Activated T-cell treated with anti-CD3 and anti-CD28 coated beads, Interleukin-2, amount 50 U/mL, for 72 hours (primary cell): ENCODE results near the gene KCNMA1. TPM values are rescaled to one million over a fixed set of nuclear protein-coding genes. Genes with fewer than 3 reads are reported as not detected.

Source experiments
- ATAC-seq, 2 donors: fragments of 150-1000 bp; cut with Tn5 transposase; replicated peaks in 1 of 2; 2 replicates each; pipeline ENCODE4 v1.10.0; 2021; ENCODE audit warnings: moderate library complexity in 2 of 2, mild to moderate bottlenecking in 1 of 2
- DNase-seq, 2 donors: peaks; one replicate each; pipeline ENCODE4 v3.0.0; 2021 to 2022; ENCODE audit warnings: mixed read lengths in 1 of 2
- H3K27ac Mint-ChIP-seq: one replicate; pipeline ENCODE4 v1.8.0; 2022; ENCODE audit warnings: mild to moderate bottlenecking, moderate library complexity, mixed read lengths
- H3K27me3 Mint-ChIP-seq: one replicate; pipeline ENCODE4 v1.8.0; 2022; ENCODE audit warnings: low read depth, mixed read lengths
- H3K36me3 Mint-ChIP-seq, 2 donors: one replicate each; pipeline ENCODE4 v1.8.0; 2022; ENCODE audit warnings: mixed read lengths in 2 of 2, mild to moderate bottlenecking in 1 of 2; ENCODE audit not compliant: insufficient read depth in 2 of 2
- H3K4me1 Mint-ChIP-seq: one replicate; pipeline ENCODE4 v1.8.0; 2022; ENCODE audit warnings: low read depth, mixed read lengths
- H3K4me3 Mint-ChIP-seq, 2 donors: one replicate each; pipeline ENCODE4 v1.8.0; 2022; ENCODE audit warnings: mild to moderate bottlenecking in 2 of 2, mixed read lengths in 2 of 2, moderate library complexity in 2 of 2
- H3K9me3 Mint-ChIP-seq, 2 donors: one replicate each; pipeline ENCODE4 v1.8.0; 2022; ENCODE audit warnings: mixed read lengths in 2 of 2
- total RNA-seq, 2 donors: library from RNA; stranded (reverse); gene quantifications; one replicate each; pipeline ENCODE4 v1.2.3, GENCODE V29; 2022

Gene KCNMA1
- total RNA-seq, 2 donors from 2014 or later: 0.55 to 1.0 TPM

DNA sequence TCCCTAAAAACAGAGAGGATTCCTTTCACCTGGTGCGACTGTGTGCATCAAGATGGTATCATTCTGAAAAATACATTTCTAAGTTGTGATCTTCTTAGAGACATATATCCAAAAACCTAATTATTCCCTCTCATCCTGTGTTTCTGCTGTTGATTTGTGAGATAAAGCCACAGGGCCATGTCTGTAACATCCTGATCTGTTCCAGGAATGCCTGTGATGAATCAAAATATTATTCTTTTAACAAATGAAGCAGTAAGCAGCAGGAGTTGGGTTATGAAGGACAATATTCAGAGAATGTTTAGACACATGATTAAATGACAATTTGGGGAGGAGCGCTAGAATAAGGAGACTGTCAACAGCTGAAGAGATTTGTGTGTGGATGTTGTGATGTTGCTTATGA is 731.4 kb downstream of the KCNMA1 start:
- no peaks in the 10 kb centered on the region for H3K36me3 Mint-ChIP-seq
- no peak for ATAC-seq
- no peak overlapping the region for H3K27ac Mint-ChIP-seq
- no peaks in the 10 kb centered on the region for H3K4me1 Mint-ChIP-seq
- no peak overlapping the region for H3K4me3 Mint-ChIP-seq
- no peak for DNase-seq
- H3K27me3 Mint-ChIP-seq: peaks cover 14% of the 10 kb centered on the region
- H3K9me3 Mint-ChIP-seq: peaks cover 4 to 7% of the 10 kb centered on the region in 2 donors

DNA sequence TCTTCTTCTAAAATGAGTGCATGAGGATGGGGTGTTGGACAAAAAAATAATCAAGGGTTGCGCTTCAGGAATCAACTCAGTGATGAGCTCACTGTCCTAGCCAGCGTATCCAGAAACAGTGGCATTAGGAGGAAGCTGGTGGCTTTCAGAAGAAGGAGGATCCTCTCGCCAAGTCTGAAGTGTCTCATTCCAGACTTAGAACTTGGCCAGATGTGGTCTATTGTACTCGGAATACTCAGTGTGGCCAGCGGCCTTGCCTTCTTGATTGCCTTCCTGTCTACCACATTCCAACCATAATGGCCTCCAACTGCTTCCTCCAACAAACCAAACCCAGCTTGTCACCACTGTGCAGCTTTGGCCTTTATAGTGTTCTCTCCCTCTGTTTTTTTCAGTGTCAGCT is 732.4 kb downstream of the KCNMA1 start:
- Mint-ChIP-seq H3K4me1 (no peaks in the 10 kb centered on the region), H3K27me3 (peaks cover 14% of the 10 kb centered on the region), H3K36me3 (no peaks in the 10 kb centered on the region), H3K27ac (no peak overlapping the region), H3K4me3 (no peak overlapping the region), H3K9me3 (peaks cover 4 to 7% of the 10 kb centered on the region in 2 donors)
- no peak for ATAC-seq
- DNase-seq: no peak

DNA sequence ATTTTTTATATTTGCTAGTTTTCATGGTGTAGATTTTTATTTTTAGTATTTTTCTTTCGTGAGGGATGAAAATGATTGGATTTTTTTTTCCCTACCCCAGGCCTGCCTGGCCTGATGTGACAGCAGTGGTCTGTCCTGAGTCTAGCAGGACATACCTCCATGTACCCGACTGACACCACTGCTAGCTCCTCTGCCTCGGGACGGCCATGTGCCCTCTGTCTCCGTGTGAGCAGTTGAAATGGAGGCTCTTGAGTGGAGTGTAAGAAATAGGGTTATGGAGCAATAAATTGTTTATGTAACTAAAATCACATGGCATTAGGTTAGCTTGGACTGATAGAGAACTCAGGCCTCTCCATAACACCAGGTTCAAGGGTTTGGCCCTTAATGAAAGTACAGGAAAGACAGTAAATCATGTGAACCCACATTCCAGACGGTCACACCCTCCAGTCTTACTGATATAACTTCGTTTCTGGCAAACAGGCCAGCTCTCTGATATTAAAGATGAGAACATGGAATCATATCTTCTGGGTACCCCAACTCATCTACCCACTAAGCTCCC is 734.1 kb downstream of the KCNMA1 start:
- Mint-ChIP-seq H3K27me3 (no peaks in the 10 kb centered on the region), H3K4me3 (no peak overlapping the region), H3K27ac (no peak overlapping the region), H3K36me3 (no peaks in the 10 kb centered on the region), H3K4me1 (no peaks in the 10 kb centered on the region), H3K9me3 (no peaks in the 10 kb centered on the region)
- no peak for ATAC-seq
- DNase-seq: no peak

DNA sequence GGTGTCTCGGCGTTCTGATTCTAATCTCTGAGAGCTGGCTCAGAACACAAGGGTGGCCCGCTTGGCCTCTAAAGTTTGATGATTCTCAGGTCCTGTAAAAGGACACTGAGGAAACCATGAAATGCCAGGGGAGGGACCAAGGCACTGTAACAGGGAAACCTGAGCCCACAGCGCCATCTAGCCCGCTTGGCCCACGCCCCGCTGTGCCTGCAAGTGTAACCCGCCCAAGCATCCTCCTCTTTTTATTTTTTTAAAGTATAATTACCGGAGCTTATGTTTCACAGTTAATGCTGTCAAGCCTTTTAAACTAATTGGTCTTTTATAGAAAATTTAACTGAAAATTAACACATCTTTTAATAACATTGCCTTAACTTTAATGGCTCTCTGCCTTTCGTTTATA is 734.7 kb downstream of the KCNMA1 start:
- no peaks in the 10 kb centered on the region for H3K9me3 Mint-ChIP-seq
- no peaks in the 10 kb centered on the region for H3K36me3 Mint-ChIP-seq
- no peak overlapping the region for H3K27ac Mint-ChIP-seq
- H3K4me3 Mint-ChIP-seq: no peak overlapping the region
- no peak for ATAC-seq
- no peaks in the 10 kb centered on the region for H3K27me3 Mint-ChIP-seq
- DNase-seq: peak; percentile 1 to 3
- no peaks in the 10 kb centered on the region for H3K4me1 Mint-ChIP-seq

DNA sequence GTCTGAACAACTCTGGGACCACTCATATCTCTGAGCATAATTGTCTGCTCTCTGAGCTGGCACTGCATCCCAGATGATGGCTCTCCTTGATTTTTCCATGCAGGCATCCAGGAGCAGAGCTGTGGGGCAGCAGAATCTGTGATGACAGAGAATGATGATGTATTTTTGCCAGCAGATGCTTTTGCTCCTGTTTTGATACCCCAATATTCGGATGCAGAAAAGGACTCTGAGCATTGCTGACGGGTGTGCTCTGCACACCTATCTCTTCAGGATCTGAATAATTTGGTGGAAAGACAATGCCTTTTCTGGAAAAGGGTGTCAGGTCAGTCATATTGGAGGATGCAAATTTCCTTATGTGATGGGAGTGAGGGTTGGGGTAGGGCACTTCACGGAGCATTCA is 735.9 kb downstream of the KCNMA1 start:
- H3K27ac Mint-ChIP-seq: no peak overlapping the region
- no peak overlapping the region for H3K4me3 Mint-ChIP-seq
- no peaks in the 10 kb centered on the region for H3K36me3 Mint-ChIP-seq
- no peak for ATAC-seq
- H3K9me3 Mint-ChIP-seq: no peaks in the 10 kb centered on the region
- no peaks in the 10 kb centered on the region for H3K4me1 Mint-ChIP-seq
- no peaks in the 10 kb centered on the region for H3K27me3 Mint-ChIP-seq
- no peak for DNase-seq

DNA sequence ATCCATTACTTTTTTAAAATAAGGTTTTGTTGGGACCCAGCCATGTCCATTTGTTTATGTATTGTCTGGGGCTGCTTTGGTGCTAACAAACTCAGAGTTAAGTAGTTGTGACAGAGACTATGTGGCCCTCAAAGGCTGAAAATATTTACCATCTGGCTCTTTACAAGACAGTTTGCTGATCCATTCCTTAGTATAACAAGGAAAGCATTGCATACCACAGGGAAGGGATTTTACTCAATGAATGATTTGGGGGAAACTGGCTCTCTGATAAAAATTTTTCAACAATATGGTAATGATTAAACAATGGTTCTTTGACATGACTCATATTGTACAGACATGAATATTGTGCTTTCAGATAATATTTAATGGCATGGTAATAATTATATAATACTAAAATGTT is 738.1 kb downstream of the KCNMA1 start:
- H3K27ac Mint-ChIP-seq: no peak overlapping the region
- no peaks in the 10 kb centered on the region for H3K4me1 Mint-ChIP-seq
- H3K9me3 Mint-ChIP-seq: peaks cover 0 to 1% of the 10 kb centered on the region in 2 donors
- ATAC-seq: no peak
- no peak overlapping the region for H3K4me3 Mint-ChIP-seq
- peaks cover 2% of the 10 kb centered on the region in 2 donors for H3K36me3 Mint-ChIP-seq
- H3K27me3 Mint-ChIP-seq: no peaks in the 10 kb centered on the region
- DNase-seq: no peak

DNA sequence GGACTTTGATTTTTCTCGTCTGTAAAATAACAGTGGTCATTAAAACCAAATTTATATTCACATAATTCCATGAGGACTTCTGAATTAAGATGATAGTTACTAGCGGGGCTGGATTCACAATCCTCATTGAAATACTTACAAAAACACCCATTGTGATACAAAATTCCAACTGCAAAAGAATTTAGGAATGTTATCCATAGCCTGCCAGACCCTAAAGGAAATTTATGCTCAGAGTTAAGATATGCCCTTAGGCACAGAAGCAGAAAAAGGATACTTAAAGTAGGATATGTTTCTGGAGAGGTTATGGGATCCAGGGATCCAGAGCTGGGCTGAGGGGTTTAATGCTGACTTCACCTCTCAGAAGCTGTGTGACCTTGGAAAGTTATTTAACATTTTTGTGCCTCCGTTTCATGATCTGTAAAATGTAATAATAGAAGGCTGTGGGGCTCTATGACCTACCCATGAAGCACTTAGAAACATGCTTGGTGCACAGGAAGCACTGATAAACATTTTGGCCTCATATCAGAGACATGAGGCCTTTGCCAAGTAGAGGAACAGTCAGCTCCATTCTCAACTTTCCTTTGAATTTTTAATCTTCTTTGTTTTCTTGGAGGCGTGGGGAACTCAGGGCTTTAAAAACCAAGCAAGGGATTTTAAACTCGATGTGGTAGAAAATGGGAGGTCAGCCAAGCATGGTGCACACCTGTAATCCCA is 744.7 kb downstream of the KCNMA1 start:
- Mint-ChIP-seq H3K4me3 (no peak overlapping the region), H3K27me3 (no peaks in the 10 kb centered on the region), H3K36me3 (peaks cover 2% of the 10 kb centered on the region in 2 donors), H3K27ac (no peak overlapping the region), H3K4me1 (no peaks in the 10 kb centered on the region), H3K9me3 (peaks cover 0 to 1% of the 10 kb centered on the region in 2 donors)
- no peak for DNase-seq
- ATAC-seq: no peak

DNA sequence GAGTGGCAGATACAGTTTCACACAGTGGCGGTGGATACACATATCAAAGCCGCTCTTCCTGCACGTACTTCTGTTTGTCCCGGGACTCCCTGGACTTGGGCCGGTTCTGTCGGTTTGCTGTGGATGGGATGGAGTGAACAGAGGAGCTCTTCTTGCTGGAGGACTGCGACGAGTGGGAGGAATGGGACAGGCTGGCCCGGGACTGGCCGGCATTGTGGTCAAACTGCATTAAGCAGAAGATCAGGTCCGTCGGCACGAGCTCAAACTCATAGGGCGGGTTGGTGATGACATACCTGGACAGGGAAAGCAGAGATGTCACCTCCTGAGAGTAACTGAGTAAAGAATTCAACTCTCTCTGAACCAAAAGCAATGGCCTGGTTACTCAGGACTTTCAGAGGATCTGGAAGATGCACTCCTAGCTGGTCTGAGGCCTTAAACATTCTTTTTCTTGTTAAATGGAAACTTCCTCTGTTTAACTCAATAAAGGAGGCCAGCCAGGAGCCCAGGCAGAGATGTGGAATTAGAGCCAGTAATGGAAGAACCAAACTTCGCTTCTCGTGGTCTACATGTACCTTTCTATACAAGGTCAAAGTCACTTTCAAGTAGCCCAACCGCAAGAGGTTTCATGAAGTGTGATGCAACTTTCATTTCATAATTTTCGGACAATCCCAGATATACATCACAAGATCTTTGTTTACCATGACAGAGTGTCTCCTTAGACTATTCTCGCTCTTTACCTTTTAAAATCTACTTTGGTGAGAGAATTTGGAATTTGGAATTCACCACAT is 750.2 kb downstream of the KCNMA1 start:
- no peak for ATAC-seq
- peaks cover 2% of the 10 kb centered on the region for H3K4me1 Mint-ChIP-seq
- H3K9me3 Mint-ChIP-seq: no peaks in the 10 kb centered on the region
- H3K4me3 Mint-ChIP-seq: no peak overlapping the region
- no peaks in the 10 kb centered on the region for H3K27me3 Mint-ChIP-seq
- H3K36me3 Mint-ChIP-seq: no peaks in the 10 kb centered on the region
- no peak for DNase-seq
- no peak overlapping the region for H3K27ac Mint-ChIP-seq

DNA sequence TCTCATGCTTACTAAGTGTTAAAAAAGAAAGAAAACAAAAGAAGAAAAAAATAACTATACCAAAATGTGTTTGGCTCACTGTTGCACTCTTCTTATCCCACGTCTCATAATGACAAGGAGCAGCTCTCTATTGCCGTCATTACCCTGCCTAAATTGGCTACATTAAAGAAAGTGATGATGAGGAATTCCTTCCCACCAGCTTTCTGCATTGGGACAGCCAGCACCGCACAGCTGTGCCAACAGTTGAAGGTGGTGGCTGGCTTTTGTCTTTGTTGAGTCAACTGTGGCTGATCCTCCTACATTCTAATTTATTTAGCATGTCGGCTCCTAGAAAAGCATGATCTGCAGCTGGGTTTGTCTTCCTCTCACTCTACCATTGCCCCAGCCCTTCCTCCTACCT is 751.8 kb downstream of the KCNMA1 start:
- Mint-ChIP-seq H3K4me1 (peaks cover 14% of the 10 kb centered on the region), H3K9me3 (no peaks in the 10 kb centered on the region), H3K27me3 (peaks cover 10% of the 10 kb centered on the region), H3K27ac (no peak overlapping the region), H3K4me3 (no peak overlapping the region), H3K36me3 (no peaks in the 10 kb centered on the region)
- ATAC-seq (no peak), DNase-seq (no peak)

DNA sequence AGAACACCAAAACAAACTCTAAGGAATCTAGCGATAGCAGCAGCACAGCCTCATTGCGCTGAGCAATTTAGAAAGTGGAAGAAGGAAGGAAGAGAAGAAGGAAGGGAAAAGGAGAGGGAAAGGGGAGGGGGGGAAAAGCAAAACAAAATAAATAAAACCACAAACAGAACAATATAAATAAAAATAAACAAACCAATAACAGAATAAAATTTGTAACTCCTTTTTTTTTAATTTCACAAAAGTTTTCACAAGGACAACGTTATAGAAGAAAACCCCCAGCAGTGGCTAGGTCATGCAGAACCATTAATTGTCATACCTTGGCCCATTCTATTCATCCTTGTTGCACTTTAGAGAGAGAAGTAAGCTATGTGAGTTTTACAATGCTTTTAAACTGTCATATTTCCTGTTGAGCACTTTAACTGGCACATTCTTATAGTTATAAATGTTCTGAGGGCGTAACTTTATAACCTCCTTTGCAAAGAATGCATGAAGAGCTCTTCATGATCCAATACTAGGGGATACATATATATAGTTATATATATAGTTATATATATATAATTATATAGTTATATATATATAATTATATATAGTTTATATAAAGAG is 752.8 kb downstream of the KCNMA1 start:
- Mint-ChIP-seq H3K4me1 (peaks cover 14% of the 10 kb centered on the region), H3K9me3 (no peaks in the 10 kb centered on the region), H3K27ac (no peak overlapping the region), H3K4me3 (no peak overlapping the region), H3K27me3 (peaks cover 16% of the 10 kb centered on the region), H3K36me3 (no peaks in the 10 kb centered on the region)
- ATAC-seq (no peak), DNase-seq (no peak)

DNA sequence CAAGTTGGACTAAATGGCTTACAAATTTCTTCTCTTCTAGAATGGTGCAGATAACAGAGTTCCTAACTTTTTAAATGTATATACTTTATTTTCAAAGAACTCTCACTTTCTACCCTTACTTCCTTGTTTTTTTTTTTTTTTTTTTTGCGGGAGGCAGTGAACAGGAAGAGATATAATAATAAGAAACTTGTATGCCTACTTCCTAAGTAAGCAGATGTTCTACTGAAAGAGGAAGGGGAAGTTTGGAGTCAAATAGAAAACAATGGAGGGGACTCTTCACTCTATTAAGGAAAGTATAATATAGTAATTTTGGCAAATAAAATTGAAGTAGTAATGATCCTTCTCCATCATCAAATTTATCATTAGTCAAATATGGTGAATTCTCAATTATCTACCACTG is 754.0 kb downstream of the KCNMA1 start:
- no peaks in the 10 kb centered on the region for H3K36me3 Mint-ChIP-seq
- no peak for DNase-seq
- no peaks in the 10 kb centered on the region for H3K9me3 Mint-ChIP-seq
- H3K27me3 Mint-ChIP-seq: peaks cover 16% of the 10 kb centered on the region
- no peak overlapping the region for H3K4me3 Mint-ChIP-seq
- H3K4me1 Mint-ChIP-seq: peaks cover 14% of the 10 kb centered on the region
- no peak for ATAC-seq
- H3K27ac Mint-ChIP-seq: no peak overlapping the region

DNA sequence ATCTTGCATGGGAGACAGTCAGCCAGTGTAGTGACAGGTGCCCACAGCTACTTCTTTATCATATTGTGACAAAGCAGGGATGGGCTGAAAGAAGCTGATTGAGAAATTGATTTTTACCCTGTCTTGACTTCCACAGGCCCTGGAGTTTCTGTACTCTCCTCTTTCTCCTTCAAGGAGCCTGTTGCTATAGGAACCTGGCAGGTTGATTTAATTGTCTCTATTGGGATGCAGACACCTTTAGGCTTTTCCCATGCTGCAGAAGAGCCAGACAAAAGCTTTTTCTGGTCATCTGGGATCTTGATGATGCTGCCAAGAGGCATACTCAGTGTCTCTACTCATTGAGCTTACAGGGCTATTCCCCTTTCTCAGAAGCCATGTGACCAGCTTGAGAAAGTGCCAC is 754.8 kb downstream of the KCNMA1 start:
- Mint-ChIP-seq H3K36me3 (no peaks in the 10 kb centered on the region), H3K27ac (no peak overlapping the region), H3K4me3 (no peak overlapping the region), H3K9me3 (no peaks in the 10 kb centered on the region), H3K27me3 (peaks cover 16% of the 10 kb centered on the region), H3K4me1 (peaks cover 14% of the 10 kb centered on the region)
- ATAC-seq: no peak
- DNase-seq: no peak

DNA sequence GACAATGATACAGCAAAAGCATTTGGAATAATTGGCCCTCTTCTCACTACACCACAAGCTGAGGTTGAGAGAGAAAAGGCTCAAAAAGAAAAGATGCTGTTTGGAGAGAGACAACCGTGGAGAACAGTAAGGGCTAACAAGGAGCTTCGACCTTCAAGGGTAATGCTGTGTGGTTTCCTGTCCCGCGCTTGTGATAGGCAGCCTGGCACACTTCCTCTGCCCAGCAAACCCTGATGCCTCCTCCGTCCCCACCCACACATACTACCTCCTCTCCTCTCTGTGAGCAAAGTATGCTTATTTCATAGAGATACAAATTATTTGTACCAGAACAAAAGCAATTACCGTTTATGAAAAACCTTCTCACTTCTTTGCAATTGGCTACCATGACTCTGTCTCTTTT is 755.4 kb downstream of the KCNMA1 start:
- no peak for DNase-seq
- Mint-ChIP-seq H3K36me3 (no peaks in the 10 kb centered on the region), H3K27ac (no peak overlapping the region)

More for the DNA sequence above, 755.4 kb downstream of the KCNMA1 start:
- H3K4me1 Mint-ChIP-seq: peaks cover 14% of the 10 kb centered on the region
- no peaks in the 10 kb centered on the region for H3K9me3 Mint-ChIP-seq
- peaks cover 16% of the 10 kb centered on the region for H3K27me3 Mint-ChIP-seq
- no peak overlapping the region for H3K4me3 Mint-ChIP-seq
- peak in 1 of 2 donors; percentile 43 for ATAC-seq
